Activated T-cell treated with anti-CD3 and anti-CD28 coated beads, Interleukin-2, amount 50 U/mL, for 1 hour (primary cell): ENCODE data around the gene NCMAP.

ENCODE experiments used
- DNase-seq: peaks from one replicate; pipeline ENCODE4 v3.0.0-alpha.2; 2020

NCMAP gene

DNA sequence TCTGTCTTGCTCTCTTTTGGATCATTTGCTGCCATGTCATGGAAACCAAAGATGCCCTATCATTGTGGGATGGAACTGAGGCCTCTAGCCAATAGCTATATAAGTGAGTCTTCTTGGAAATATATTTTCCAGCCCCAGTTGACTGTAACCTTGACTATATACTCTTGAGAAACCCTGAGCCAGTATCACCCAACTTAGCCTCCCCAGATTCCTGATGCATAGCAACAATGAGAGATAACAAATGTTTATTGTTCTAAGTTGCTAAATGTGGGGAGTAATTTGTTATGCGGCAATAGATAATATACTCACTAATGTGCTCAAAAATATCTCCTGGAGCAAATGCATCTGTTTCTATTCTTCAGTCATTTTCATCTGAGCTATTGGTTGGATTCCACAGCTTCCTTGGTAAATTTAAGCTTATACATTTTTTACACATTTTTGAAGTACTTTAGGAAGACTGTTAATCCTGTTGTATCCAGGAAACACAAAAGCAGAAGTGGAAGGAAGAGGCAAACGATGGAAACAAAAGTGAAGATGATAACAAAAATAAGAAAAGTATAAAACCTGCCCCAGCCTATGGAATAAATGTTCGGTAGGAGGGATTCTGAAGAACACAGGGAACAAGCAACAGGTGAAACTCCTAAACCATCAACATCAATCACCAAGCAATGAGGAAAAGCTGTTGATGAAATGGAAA, 80.9 kb downstream of the NCMAP start:
- no peak for DNase-seq

DNA sequence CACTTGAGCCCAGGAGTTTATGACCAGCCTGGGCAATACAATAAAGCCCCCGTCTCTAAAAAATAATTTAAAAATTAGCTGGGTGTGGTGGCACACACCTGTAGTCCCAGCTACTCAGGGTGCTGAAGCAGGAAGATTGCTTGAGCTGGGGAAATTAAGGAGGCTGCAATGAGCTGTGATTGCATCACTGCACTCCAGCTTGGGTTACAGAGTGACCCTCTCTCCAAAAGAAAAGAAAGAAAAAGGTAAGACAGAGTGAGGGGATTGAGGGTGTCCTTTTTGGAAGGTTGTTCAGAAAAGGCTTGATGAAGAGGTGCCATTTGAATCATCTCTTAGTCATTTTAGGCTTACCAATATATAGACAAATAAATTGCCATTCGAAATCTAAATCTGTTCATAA, 83.2 kb downstream of the NCMAP start:
- no peak for DNase-seq

DNA sequence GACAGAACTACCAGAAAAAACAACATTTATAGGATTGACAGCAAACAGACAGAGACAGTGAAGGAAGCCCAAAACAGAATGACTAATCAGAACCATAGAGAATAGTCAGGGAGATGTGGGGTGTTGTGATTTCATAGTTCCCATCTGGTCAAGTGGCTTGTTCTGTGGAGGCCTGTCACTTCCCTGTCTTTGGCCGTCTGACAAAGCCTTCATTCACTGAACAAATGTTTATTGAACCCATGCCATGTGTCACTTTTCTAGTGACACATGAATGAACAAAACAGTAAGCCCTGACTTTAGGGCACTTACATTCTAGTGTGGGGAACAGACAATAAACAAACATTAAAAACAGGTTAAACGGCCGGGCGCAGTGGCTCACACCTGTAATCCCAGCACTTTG, 84.0 kb downstream of the NCMAP start:
- no peak for DNase-seq

DNA sequence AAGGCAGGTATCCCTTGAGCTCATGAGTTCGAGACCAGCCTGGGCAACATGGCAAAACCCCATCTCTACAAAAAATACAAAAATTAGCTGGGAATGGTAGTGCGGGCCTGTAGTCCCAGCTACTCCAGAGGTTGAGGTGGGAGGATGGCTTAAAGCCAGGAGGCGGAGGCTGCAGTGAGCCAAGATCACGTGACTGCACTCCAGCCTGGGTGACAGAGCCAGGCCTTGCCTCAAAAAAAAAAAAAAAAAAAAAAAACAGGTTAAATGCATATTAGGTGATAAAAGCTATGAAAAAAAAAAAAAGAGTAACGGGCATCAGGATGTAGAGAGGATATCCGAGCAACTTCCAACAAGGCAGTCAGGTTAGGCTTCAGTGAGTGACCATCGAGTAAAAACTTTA, 84.4 kb downstream of the NCMAP start:
- DNase-seq = no peak

DNA sequence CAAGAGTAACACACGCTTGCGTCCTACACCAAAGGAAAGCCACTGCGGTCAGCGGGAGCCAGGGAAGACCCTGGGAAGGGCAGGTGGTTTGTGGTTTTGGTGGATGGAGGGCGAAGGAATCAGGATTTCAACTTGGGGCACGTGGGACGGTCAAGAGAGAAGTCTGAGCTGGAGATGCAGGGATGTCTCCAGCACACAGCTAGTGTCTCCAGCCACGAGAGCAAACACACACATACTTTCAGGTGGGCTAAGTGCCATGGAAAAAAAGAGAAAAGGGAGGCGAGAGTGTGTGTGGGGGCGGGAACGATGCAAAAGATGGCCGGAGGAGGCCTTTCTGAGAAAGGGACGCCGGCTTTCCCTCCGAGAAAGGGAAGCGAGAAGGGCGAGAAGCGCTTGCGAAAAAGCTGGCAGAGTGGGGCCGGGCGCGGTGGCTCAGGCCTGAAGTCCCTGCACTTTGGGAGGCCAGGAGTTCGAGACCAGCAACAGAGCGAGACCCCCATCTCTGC, 85.8 kb downstream of the NCMAP start:
- peak; percentile 58 for DNase-seq

DNA sequence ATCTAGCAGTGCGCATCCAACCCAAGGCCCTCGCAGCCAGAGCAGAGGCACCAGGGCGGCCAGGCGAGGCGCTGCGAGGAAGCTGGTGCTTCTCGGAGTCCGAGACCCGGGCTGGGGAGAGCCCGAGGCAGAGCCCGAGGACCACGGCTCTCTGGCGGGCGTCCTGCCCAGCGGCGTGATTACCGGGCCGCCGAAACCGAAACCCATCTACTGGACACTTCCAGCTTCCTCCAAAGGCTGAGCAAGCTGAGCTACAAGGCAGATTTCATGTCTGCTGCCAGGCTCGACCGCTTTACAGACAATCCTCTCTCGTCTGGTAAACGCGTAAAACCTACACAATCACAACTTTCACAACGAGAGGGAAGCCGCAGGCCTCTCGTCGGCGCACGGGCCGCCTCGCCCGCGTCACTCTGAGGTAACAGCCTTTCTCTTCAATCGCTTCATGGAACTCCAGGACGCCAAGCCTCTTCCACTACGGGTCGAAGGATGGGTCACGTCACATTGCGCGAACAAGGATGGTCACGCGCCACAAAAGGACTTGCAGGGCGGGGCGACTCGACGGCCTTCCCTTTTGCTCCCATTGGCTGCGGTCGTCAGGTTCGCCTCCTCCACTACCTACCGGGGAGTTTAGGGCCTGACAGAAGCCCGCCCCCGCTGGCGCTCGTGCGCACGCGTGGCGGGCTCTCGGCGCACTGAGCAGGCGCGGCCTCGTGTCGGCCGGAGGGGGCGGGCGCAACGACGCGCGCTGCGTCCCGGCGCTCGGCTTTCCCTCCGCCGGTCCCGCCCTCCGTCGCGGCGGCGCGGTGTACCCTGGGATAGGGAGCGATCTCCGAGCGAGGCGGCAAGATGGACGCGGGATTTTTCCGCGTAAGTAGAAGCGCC, 86.8 kb downstream of the NCMAP start, which contains the start of gene SRRM1:
TSS of gene SRRM1 (plus strand) at position 822 of the 882 bp plus-strand sequence. CDS start at position 847, 25 bp downstream.
- peak; percentile 95 for DNase-seq

DNA sequence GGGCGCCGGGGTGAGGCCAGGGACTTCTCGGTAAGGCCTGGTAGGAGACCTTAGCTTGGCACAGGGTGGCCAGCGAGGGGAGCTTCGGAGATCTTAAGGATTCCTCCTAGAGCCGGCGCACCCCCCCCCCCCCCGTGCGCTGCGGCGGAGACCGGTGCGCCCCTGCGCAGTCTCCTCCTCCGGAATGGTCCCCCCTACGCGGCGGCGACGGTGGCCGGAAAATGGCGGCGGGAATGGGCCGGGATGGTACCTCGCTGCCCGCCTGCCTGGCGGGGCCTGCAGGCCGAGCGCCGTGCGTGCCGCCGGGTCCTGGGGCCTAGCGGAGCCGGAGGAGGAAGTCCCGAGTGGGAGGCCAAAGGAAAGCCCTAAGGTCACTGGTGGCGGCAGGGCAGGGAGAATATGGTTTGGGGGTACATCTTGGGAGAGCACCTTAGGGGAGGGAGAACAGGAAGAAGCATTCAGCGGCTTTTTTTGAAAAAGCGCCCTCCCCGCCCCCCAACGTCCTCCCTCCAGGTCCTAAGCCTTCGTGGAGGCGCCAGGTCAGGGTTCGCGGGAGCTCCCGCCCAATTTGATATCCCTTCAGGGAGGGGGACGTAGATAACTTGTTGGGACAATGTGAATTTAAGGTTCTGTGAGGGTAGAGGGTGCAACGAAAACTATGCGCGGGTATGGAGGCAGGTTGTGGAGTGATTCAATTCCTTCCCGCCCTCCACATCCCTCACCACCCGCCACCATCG, 87.6 kb downstream of the NCMAP start:
- DNase-seq = no peak

DNA sequence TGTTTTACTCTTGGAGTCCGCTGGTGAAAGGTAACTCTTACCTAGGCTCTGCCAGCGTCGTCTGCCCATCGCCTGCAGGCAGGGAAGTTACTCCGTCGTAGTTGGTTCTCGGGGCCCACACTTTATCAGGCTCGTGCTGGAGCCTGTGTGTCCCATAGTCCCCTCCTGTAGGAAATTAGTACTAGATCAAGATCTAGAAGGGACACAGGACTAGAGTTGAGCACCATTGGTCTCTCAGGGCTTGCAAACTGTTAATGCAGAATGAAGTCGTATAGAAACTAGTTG, 88.2 kb downstream of the NCMAP start:
- DNase-seq = no peak

DNA sequence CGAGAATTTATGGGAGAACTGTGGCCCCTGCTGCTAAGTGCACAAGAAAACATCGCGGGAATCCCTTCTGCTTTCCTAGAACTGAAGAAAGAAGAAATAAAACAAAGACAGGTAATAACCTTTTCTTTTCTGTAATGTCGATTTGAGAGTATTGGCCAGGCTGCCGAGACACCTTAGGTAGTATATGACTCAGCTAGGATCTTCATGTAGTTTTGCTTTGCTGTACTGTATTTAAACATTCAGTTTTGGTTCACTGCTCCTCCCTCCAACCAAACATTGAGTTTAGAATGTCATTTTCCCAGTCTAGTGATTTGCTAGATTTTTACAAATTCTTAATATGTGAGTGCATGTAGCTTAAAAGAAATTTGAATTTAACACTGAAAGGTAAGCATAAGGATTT, 93.0 kb downstream of the NCMAP start:
- DNase-seq = no peak

DNA sequence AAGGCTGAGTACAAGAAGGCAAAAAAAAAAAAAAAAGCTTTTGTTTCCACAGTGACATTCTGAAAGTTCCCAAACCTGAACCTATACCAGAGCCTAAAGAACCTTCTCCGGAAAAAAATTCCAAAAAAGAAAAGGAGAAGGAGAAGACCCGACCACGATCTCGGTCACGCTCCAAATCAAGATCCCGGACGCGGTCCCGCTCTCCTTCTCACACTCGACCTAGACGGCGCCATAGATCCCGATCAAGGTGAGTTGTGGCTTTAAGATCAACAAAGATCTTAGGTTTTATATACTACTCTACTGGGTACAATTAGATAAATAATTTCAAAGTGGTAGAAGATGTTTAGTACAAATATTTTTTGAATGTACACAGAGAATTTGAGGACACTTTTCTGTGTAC, 96.5 kb downstream of the NCMAP start:
- no peak for DNase-seq

DNA sequence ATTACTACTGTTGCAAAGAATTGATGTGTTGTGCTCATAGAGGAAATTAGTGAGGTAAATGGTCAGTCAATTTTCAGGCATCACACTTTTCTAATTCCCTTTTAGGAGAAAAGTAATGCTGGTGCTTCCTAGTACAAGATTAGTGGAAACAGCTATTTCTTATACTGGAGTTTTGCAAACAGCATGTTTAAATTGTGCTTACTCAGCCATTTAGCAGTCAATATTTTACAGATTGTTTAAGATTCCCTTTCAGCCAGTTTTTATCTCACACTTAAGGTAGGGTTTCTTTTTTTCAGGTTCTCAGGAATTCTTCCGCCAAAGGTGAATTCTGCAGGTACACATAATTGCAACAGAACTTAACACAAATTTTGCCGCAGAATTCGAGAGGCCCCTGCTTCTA, 98.1 kb downstream of the NCMAP start:
- no peak for DNase-seq

DNA sequence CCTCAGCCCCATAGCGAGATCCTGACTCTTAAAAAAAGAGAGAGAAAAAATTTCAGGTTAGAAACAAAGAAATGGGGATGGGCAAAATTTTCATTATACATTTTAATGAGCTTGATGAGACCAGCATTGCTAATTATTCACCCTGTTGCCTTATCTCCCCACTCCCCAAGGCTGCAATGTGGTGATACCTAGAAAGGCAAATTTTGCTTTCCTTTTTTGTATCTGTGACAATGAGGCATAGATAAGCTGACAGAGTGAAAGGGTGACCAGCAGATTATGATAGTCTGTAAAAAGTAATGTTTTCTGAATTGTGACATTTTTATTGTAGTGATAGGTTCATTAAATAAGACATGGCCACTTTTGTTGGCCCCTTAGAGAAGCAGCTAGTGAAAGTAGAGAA, 100.2 kb downstream of the NCMAP start:
- no peak for DNase-seq

DNA sequence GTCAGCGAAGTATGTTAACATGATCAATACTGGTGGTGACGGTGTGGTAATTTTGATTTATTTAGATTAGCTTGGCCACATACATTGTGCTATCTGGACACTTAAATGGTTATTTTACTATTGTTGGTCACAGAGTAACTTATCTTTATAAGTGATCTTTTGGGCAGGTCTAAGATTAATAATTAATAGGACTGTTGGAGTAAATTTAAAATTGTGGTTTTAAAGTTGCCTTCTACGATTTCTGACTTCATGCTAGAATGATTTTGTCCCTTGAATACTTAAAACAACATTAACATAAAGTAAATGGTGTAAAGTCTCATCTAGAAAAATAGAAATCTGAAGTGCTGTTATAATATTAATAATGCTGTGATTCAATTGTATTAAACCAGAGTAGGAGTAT, 101.9 kb downstream of the NCMAP start:
- no peak for DNase-seq
